ENCODE data around the gene HDAC9. TPM values are rescaled to one million over a fixed set of nuclear protein-coding genes. Genes with fewer than 3 reads are reported as not detected.

The HDAC9 gene
- polyA plus RNA-seq, 1 experiment: 2.1 TPM

DNA sequence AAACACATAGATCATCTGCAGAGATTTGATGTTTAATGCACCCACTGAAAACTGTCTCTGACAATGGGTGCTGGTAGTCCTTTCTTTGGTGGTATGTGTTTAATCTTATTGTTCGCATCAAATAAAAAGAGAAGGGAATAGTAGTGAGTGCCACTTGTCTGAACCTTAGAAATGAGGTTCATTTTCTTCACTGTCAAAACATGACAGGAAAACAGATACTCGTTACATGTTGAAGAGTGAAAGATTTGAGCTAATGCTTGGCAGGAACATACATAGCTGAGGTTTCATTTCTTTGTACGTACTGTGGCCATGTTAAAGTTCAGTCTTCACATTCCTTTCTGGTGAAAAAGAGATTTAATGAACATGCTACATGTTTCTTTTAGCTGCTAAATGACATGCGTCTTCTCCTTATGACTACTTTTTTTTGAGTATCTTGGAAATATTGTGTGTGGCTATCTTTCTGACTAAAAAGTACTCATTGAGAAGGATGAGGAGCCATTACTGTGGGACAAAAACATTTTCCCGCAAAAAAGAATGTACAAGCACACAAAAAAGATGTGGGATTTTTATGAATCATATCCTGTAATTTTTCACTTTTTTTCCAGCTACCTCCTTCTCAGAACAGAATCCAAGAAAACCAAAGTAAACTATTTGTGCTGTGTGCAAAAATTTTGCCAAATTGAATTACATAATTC is 513.8 kb downstream of the HDAC9 start:
- no peaks in the 10 kb centered on the region for H3K27me3 ChIP-seq (ENCODE audit: control insufficient read depth, insufficient read depth, low read length)
- POLR2A ChIA-PET: no interaction called here
- CTCF ChIA-PET: interaction anchor here (1.0 to 1.8 kb wide), 4 partner anchors 43 to 653 kb away, joined by 3 to 8 read pairs (median 3); no protein-coding TSS in a partner anchor
- no peak overlapping the region for H3K27ac ChIP-seq (ENCODE audit: low read depth, low read length)
- no peak overlapping the region for H3K4me3 ChIP-seq (ENCODE audit: low read depth, low read length)
- TF ChIP-seq, protein P1, sequence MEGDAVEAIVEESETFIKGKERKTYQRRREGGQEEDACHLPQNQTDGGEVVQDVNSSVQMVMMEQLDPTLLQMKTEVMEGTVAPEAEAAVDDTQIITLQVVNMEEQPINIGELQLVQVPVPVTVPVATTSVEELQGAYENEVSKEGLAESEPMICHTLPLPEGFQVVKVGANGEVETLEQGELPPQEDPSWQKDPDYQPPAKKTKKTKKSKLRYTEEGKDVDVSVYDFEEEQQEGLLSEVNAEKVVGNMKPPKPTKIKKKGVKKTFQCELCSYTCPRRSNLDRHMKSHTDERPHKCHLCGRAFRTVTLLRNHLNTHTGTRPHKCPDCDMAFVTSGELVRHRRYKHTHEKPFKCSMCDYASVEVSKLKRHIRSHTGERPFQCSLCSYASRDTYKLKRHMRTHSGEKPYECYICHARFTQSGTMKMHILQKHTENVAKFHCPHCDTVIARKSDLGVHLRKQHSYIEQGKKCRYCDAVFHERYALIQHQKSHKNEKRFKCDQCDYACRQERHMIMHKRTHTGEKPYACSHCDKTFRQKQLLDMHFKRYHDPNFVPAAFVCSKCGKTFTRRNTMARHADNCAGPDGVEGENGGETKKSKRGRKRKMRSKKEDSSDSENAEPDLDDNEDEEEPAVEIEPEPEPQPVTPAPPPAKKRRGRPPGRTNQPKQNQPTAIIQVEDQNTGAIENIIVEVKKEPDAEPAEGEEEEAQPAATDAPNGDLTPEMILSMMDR (IDR thresholded peaks at IDR 0.05; ENCODE audit: low read depth, low read length): no peak
- H3K9me3 ChIP-seq (ENCODE audit: control insufficient read depth, insufficient read depth, low read length): no peaks in the 10 kb centered on the region
- no peak for DNase-seq (ENCODE audit: low read depth, low spot score)

DNA sequence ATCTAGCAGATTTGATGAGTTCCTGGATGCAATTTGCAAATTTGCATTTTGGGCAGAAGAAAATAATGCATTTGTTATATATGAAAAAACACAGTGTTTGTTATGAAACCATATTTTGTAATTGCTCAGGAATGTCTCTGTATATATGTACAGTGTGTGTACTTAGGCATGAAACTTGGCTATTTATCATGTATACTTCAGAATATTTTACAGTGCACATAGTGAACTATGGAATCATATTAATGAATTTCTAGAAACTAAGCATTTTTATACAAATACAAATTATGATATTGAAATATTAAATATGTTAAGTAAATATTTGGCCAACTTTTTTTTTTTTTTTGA is 514.4 kb downstream of the HDAC9 start:
- ChIA-PET CTCF (interaction anchor here (1.8 kb wide), 1 partner anchor 42 kb away, joined by 8 read pairs; no protein-coding TSS in a partner anchor), POLR2A (no interaction called here)
- DNase-seq (ENCODE audit: low read depth, low spot score): no peak

DNA sequence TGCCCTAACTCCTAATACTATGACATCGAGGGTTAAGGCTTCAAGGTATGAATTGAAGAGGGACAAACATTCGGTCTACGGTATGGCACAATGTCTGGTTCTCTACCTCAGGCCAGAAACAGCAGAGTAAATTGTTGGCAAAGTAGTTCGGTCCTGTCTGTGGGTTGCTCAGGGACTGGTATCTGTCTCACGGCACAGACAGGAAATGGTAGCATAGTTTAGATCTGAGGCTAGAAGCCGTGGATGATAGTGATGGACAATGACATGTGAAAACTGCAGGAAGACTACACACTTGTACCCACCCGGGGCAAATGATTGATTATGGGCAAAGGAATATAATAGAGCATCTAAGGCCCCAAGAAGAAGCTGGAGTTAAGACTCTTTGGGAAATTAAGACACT is 515.7 kb downstream of the HDAC9 start:
- no peak overlapping the region for H3K27ac ChIP-seq (ENCODE audit: low read depth, low read length)
- no peak overlapping the region for H3K4me3 ChIP-seq (ENCODE audit: low read depth, low read length)
- CTCF ChIA-PET: no interaction called here
- no peaks in the 10 kb centered on the region for H3K9me3 ChIP-seq (ENCODE audit: control insufficient read depth, insufficient read depth, low read length)
- TF ChIP-seq, protein P1 (IDR thresholded peaks at IDR 0.05; ENCODE audit: low read depth, low read length): no peak
- no peaks in the 10 kb centered on the region for H3K27me3 ChIP-seq (ENCODE audit: control insufficient read depth, insufficient read depth, low read length)
- POLR2A ChIA-PET: no interaction called here
- DNase-seq (ENCODE audit: low read depth, low spot score): no peak

More for the DNA sequence above, 514.4 kb downstream of the HDAC9 start:
- Histone ChIP-seq H3K9me3 (ENCODE audit: control insufficient read depth, insufficient read depth, low read length) (no peaks in the 10 kb centered on the region), H3K27ac (ENCODE audit: low read depth, low read length) (no peak overlapping the region), H3K4me3 (ENCODE audit: low read depth, low read length) (no peak overlapping the region), H3K27me3 (ENCODE audit: control insufficient read depth, insufficient read depth, low read length) (no peaks in the 10 kb centered on the region)
- TF ChIP-seq, protein P1 (IDR thresholded peaks at IDR 0.05; ENCODE audit: low read depth, low read length): no peak

DNA sequence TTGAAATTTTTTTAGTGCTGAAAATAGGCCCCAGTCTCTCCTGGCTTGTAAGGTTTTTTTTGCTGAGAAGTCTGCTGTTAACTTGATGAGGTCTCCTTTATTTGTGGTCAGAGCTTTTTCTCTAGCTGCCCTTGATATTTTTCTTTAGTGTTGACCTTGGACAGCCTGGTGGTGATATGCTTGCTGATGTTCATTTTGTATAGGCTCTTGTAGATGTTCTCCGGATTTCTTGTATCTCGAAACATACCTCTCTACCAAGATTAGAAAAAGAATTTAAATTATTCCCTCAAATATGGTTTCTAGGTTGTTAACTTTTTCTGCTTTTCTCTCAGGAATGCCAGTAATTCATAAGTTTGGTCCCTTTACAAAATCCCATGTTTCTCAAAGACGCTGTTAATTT is 519.5 kb downstream of the HDAC9 start:
- no peak overlapping the region for H3K27ac ChIP-seq (ENCODE audit: low read depth, low read length)
- no peaks in the 10 kb centered on the region for H3K9me3 ChIP-seq (ENCODE audit: control insufficient read depth, insufficient read depth, low read length)
- ChIA-PET POLR2A (no interaction called here), CTCF (no interaction called here)
- H3K27me3 ChIP-seq (ENCODE audit: control insufficient read depth, insufficient read depth, low read length): no peaks in the 10 kb centered on the region
- TF ChIP-seq, protein P1 (IDR thresholded peaks at IDR 0.05; ENCODE audit: low read depth, low read length): no peak
- H3K4me3 ChIP-seq (ENCODE audit: low read depth, low read length): no peak overlapping the region
- no peak for DNase-seq (ENCODE audit: low read depth, low spot score)

DNA sequence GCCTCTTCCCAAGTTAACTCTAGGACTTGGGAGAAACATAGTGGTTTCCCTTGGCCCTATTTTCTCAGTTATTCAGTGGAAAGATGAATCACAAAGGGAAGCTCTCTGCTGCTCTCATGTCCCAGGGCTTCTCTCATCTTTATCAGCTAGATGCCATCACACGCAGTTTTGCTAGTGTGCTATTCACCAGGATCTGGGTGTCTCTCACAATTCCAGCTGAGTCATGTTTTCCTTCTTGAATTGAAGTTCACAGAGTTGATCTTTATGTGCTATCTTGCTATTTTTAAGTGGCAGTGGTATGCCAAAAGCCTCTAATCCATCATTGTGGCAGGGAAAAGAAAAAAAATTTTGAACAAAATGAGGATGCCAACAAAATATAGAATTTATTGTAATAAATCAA is 520.6 kb downstream of the HDAC9 start:
- no peaks in the 10 kb centered on the region for H3K9me3 ChIP-seq (ENCODE audit: control insufficient read depth, insufficient read depth, low read length)
- DNase-seq (ENCODE audit: low read depth, low spot score): no peak
- ChIA-PET POLR2A (no interaction called here), CTCF (interaction anchor here (0.9 to 1.6 kb wide), 2 partner anchors 36 to 426 kb away, joined by 3 read pairs; no protein-coding TSS in a partner anchor)
- no peak overlapping the region for H3K4me3 ChIP-seq (ENCODE audit: low read depth, low read length)
- no peak overlapping the region for H3K27ac ChIP-seq (ENCODE audit: low read depth, low read length)
- TF ChIP-seq, protein P1 (IDR thresholded peaks at IDR 0.05; ENCODE audit: low read depth, low read length): no peak
- no peaks in the 10 kb centered on the region for H3K27me3 ChIP-seq (ENCODE audit: control insufficient read depth, insufficient read depth, low read length)

All from AG04450 (cell line).